BLaER1 (cell line): ENCODE measurements around the gene CD40.

ENCODE experiments used
- H3K27ac ChIP-seq: shearing (Covaris generic); formaldehyde crosslinking; 2 replicates; pipeline ENCODE4 v1.8.1; 2022
- H3K27me3 ChIP-seq: shearing (Covaris generic); formaldehyde crosslinking; 2 replicates; pipeline ENCODE4 v1.8.1; 2022
- H3K36me3 ChIP-seq: shearing (Covaris generic); formaldehyde crosslinking; 2 replicates; pipeline ENCODE4 v1.8.1; 2022
- H3K4me1 ChIP-seq: shearing (Covaris generic); formaldehyde crosslinking; 2 replicates; pipeline ENCODE4 v1.8.1; 2022
- H3K4me2 ChIP-seq: shearing (Covaris generic); formaldehyde crosslinking; 2 replicates; pipeline ENCODE4 v1.8.1; 2022
- H3K4me3 ChIP-seq: shearing (Covaris generic); formaldehyde crosslinking; 2 replicates; pipeline ENCODE4 v1.8.1; 2022
- H3K9ac ChIP-seq: shearing (Covaris generic); formaldehyde crosslinking; 2 replicates; pipeline ENCODE4 v1.8.1; 2022
- H3K9me3 ChIP-seq: shearing (Covaris generic); formaldehyde crosslinking; 2 replicates; pipeline ENCODE4 v1.8.1; 2022
- H4K20me1 ChIP-seq: shearing (Covaris generic); formaldehyde crosslinking; 2 replicates; pipeline ENCODE4 v1.8.1; 2022
- Cebpa-rat ChIP-seq: shearing (Covaris generic); IDR thresholded peaks from 2 replicates; pipeline ENCODE4 v1.8.1; 2022

CD40 gene

GRCh38 chr20:46157076-46157592 lies 39.0 kb downstream of the CD40 start:
- no peak overlapping the region for H3K9ac ChIP-seq
- no peak overlapping the region for H3K4me2 ChIP-seq
- no peak overlapping the region for H3K4me3 ChIP-seq
- H4K20me1 ChIP-seq = no peaks in the 10 kb centered on the region
- no peak for TF ChIP-seq Cebpa-rat
- H3K27ac ChIP-seq = no peak overlapping the region
- H3K9me3 ChIP-seq = no peaks in the 10 kb centered on the region
- no peaks in the 10 kb centered on the region for H3K27me3 ChIP-seq
- peaks cover 7% of the 10 kb centered on the region; the same call in 1 of the 2 replicates for H3K4me1 ChIP-seq
- no peaks in the 10 kb centered on the region for H3K36me3 ChIP-seq

GRCh38 chr20:46157625-46158024 lies 39.5 kb downstream of the CD40 start:
- Histone ChIP-seq H3K4me2 (no peak overlapping the region), H3K27ac (no peak overlapping the region), H3K27me3 (no peaks in the 10 kb centered on the region), H3K9me3 (no peaks in the 10 kb centered on the region), H3K4me1 (peaks cover 7% of the 10 kb centered on the region; the same call in 1 of the 2 replicates), H3K36me3 (no peaks in the 10 kb centered on the region), H3K9ac (no peak overlapping the region; the same call in 1 of the 2 replicates), H3K4me3 (no peak overlapping the region), H4K20me1 (no peaks in the 10 kb centered on the region)
- no peak for TF ChIP-seq Cebpa-rat

- Histone ChIP-seq H3K27ac (no peak overlapping the region), H3K27me3 (no peaks in the 10 kb centered on the region), H3K9ac (no peak overlapping the region), H4K20me1 (no peaks in the 10 kb centered on the region), H3K36me3 (no peaks in the 10 kb centered on the region), H3K4me2 (peak overlapping the region; percentile 11; the same call in 1 of the 2 replicates), H3K9me3 (no peaks in the 10 kb centered on the region), H3K4me1 (peaks cover 7% of the 10 kb centered on the region; the same call in 1 of the 2 replicates), H3K4me3 (no peak overlapping the region)
- TF ChIP-seq Cebpa-rat = no peak
Observed at GRCh38 chr20:46158476-46158987, 40.4 kb downstream of the CD40 start.

GRCh38 chr20:46159101-46159897 lies 41.2 kb downstream of the CD40 start:
- Histone ChIP-seq H3K9ac (no peak overlapping the region), H4K20me1 (no peaks in the 10 kb centered on the region), H3K36me3 (no peaks in the 10 kb centered on the region), H3K4me3 (no peak overlapping the region), H3K27me3 (no peaks in the 10 kb centered on the region), H3K27ac (no peak overlapping the region), H3K4me2 (no peak overlapping the region), H3K9me3 (no peaks in the 10 kb centered on the region), H3K4me1 (peaks cover 7% of the 10 kb centered on the region; the same call in 1 of the 2 replicates)
- TF ChIP-seq Cebpa-rat = no peak

- Histone ChIP-seq H3K9me3 (no peaks in the 10 kb centered on the region), H3K27me3 (no peaks in the 10 kb centered on the region), H4K20me1 (no peaks in the 10 kb centered on the region), H3K27ac (no peak overlapping the region), H3K4me1 (peaks cover 7% of the 10 kb centered on the region; the same call in 1 of the 2 replicates), H3K4me3 (no peak overlapping the region), H3K36me3 (no peaks in the 10 kb centered on the region), H3K4me2 (no peak overlapping the region), H3K9ac (no peak overlapping the region)
- no peak for TF ChIP-seq Cebpa-rat
Observed at GRCh38 chr20:46160661-46161060, 42.5 kb downstream of the CD40 start.

GRCh38 chr20:46161921-46162320 lies 43.8 kb downstream of the CD40 start:
- Histone ChIP-seq H3K27ac (no peak overlapping the region), H3K4me2 (no peak overlapping the region), H3K4me1 (peaks cover 7% of the 10 kb centered on the region; the same call in 1 of the 2 replicates), H3K9ac (no peak overlapping the region), H4K20me1 (no peaks in the 10 kb centered on the region), H3K4me3 (no peak overlapping the region), H3K27me3 (no peaks in the 10 kb centered on the region), H3K9me3 (no peaks in the 10 kb centered on the region), H3K36me3 (no peaks in the 10 kb centered on the region)
- no peak for TF ChIP-seq Cebpa-rat

GRCh38 chr20:46164254-46164653 lies 46.1 kb downstream of the CD40 start:
- Histone ChIP-seq H4K20me1 (no peaks in the 10 kb centered on the region), H3K4me1 (no peaks in the 10 kb centered on the region), H3K27ac (no peak overlapping the region), H3K4me2 (no peak overlapping the region), H3K4me3 (no peak overlapping the region), H3K9me3 (no peaks in the 10 kb centered on the region), H3K27me3 (no peaks in the 10 kb centered on the region), H3K9ac (no peak overlapping the region), H3K36me3 (no peaks in the 10 kb centered on the region)
- no peak for TF ChIP-seq Cebpa-rat

- Histone ChIP-seq H3K9ac (no peak overlapping the region), H3K4me3 (no peak overlapping the region), H3K9me3 (no peaks in the 10 kb centered on the region), H3K4me2 (no peak overlapping the region), H4K20me1 (no peaks in the 10 kb centered on the region), H3K27ac (no peak overlapping the region), H3K4me1 (no peaks in the 10 kb centered on the region), H3K36me3 (no peaks in the 10 kb centered on the region), H3K27me3 (no peaks in the 10 kb centered on the region)
- no peak for TF ChIP-seq Cebpa-rat
Observed at GRCh38 chr20:46167080-46167479, 49.0 kb downstream of the CD40 start.

GRCh38 chr20:46168438-46168837 lies 50.3 kb downstream of the CD40 start:
- TF ChIP-seq Cebpa-rat = no peak
- Histone ChIP-seq H3K4me1 (no peaks in the 10 kb centered on the region), H3K27ac (no peak overlapping the region), H3K9me3 (no peaks in the 10 kb centered on the region), H3K4me2 (no peak overlapping the region), H4K20me1 (no peaks in the 10 kb centered on the region), H3K9ac (no peak overlapping the region), H3K27me3 (peaks cover 1% of the 10 kb centered on the region; the same call in 1 of the 2 replicates), H3K36me3 (no peaks in the 10 kb centered on the region), H3K4me3 (no peak overlapping the region)
